Measurements from ENCODE around the gene ESRRA.
A peak's percentile ranks its signal among the peaks of the same experiment; 100 is the strongest.

ESRRA gene

DNA sequence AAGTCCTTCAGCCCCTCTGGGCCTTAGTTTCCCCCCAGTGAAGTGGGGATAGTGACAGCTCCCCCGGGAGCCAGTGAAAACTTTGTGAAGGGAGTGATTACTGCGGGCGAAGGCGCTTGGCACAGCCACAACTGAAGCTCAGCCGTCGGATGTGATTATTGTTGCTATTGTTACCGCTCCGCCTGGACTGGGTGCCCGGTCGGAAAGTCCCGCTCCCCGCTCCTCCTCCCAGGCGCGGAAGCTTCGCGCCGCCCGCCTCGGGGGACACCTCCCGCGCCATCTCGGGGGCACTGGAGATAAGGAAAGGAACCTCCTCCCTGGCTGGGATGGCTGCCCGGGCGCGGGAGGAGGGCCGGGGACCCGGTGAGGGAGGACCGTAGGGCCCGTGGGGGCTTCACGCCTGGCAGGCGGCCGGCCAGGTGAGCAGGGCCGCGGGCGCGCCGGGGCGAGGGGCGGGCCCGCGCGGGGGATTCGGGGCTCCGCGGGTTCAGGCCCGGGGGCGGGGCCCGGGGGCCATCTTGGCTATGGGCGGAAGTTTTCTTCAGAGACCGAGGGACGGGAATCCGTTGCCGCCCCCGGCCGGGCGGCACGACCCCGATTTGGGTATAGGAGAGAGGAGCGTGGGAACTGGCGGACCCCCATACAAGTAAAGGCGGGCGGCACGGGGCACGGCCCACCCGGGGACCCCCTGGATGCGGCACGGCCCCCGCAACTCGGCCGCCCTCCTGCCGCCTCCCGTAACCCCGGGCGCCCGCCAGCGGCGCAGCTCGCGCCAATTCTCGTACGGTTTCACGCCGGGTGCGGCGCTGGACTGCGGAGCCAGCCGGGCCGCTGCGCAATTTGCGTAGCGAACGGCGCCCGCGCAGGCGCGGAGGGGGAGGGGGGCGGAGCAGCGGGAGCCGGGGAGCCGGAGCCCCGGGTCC lies 20.1 kb upstream of the ESRRA start, which contains the start of gene GPR137:
TSS of gene GPR137 (plus strand) at position 887 of the 923 bp plus-strand sequence. CDS start 677 bp downstream, outside the sequence.
- peak; percentile 64 for DNase-seq (ENCODE audit: low read depth)
- no peak for TF ChIP-seq CTCF (IDR thresholded peaks at IDR 0.05; ENCODE audit: low read length, missing control alignments)
- H3K4me3 ChIP-seq (replicated peaks; ENCODE audit: low read depth, low read length), result peak within 1 kb of the TSS; percentile 75

DNA sequence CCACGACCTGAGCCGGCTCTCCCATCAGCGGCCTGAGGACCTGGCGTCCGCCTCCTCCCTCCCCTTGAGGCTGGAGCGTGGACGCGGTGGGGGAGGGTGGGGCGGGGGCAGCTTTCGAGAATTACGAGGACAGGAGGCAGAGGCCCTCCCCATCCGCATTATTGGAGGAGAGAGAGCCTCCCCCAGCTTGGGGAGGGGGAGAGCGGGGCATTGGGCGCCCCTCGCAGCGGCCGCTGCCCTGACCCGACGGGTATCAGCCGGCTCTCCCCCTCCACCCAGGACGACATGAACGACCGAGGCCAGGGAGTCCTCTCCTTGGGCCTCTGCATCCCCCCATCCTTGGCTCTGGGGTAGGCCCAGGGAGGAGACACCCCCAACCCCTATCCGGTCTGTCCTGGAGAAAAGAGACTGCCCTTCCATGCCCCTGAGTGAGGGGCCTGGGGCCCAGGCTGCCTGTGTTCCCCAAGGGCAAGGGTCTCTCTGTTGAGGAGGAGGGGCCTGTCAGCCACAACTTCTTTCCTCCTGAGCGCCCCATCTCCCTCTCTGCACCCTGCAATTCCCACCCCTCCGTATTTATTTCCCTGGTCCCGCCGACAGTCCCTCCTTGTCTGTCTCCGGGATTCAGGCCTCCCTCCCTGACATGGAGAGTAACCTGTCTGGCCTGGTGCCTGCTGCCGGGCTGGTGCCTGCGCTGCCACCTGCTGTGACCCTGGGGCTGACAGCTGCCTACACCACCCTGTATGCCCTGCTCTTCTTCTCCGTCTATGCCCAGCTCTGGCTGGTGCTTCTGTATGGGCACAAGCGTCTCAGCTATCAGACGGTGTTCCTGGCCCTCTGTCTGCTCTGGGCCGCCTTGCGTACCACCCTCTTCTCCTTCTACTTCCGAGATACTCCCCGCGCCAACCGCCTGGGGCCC lies 19.2 kb upstream of the ESRRA start:
- TF ChIP-seq CTCF (IDR thresholded peaks at IDR 0.05; ENCODE audit: low read length, missing control alignments), result peak; percentile 2
- peak overlapping the region; percentile 75 for H3K4me3 ChIP-seq (replicated peaks; ENCODE audit: low read depth, low read length)
- no peak for DNase-seq (ENCODE audit: low read depth)

- no peak overlapping the region for H3K4me3 ChIP-seq (replicated peaks; ENCODE audit: low read depth, low read length)
- no peak for TF ChIP-seq CTCF (IDR thresholded peaks at IDR 0.05; ENCODE audit: low read length, missing control alignments)
- no peak for DNase-seq (ENCODE audit: low read depth)
These were observed 18.5 kb upstream of the ESRRA start for GRCh38 chr11:64286801-64287159.

DNA sequence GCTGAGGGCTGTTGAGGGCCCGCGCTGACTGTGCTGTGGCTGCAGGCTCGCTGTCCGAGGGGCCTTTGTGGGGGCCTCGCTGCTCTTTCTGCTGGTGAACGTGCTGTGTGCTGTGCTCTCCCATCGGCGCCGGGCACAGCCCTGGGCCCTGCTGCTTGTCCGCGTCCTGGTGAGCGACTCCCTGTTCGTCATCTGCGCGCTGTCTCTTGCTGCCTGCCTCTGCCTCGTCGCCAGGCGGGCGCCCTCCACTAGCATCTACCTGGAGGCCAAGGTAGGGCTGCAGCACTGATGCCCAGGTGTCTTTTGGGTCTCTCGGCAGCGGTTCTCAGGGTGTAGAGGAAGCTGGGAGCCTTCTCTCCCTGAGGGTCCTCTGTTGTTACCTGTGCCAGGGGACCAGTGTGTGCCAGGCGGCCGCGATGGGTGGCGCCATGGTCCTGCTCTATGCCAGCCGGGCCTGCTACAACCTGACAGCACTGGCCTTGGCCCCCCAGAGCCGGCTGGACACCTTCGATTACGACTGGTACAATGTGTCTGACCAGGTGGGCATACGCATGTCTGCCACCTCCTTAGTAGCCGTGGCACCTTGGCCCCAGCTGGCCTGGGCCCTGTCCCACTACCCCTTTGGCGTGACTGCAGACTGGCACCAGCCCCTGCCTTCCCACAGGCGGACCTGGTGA lies 17.5 kb upstream of the ESRRA start:
- no peak for DNase-seq (ENCODE audit: low read depth)
- TF ChIP-seq CTCF (IDR thresholded peaks at IDR 0.05; ENCODE audit: low read length, missing control alignments), result no peak
- no peak overlapping the region for H3K4me3 ChIP-seq (replicated peaks; ENCODE audit: low read depth, low read length)

DNA sequence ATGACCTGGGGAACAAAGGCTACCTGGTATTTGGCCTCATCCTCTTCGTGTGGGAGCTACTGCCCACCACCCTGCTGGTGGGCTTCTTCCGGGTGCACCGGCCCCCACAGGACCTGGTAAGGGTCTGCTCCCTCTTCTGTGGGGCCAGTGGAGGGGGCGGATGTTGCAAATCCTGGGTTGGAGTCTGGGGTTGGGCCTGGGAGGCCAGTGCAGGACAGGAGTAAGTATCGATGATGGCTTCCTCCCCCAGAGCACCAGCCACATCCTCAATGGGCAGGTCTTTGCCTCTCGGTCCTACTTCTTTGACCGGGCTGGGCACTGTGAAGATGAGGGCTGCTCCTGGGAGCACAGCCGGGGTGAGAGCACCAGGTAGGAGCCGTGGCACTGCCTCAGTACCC lies 17.0 kb upstream of the ESRRA start:
- H3K4me3 ChIP-seq (replicated peaks; ENCODE audit: low read depth, low read length), result no peak overlapping the region
- DNase-seq (ENCODE audit: low read depth), result no peak
- TF ChIP-seq CTCF (IDR thresholded peaks at IDR 0.05; ENCODE audit: low read length, missing control alignments), result no peak

DNA sequence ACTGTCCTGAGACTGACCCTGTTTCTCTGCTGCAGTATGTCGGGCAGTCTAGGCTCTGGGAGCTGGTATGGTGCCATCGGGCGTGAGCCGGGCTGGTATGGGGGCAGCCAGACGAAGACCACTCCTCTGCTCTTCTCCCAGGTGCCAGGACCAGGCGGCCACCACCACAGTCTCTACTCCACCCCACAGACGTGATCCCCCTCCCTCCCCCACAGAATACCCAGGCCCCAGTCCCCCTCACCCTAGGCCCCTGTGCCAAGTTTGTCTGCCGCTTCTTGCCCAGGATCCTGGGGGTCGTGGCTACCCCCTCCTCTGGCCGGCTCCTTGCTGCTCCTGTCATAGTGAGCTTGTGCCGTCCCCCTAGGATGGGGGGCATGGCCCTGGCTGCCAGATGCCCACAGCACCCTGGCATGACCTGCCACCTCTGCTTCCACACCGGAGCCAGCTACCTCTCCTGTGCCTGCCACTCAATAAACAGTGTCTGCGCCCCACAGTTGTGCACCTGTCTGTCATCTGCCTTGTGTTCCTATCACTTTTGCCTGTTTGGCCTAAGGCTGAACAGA lies 16.2 kb upstream of the ESRRA start:
- no peak overlapping the region for H3K4me3 ChIP-seq (replicated peaks; ENCODE audit: low read depth, low read length)
- DNase-seq (ENCODE audit: low read depth), result no peak
- TF ChIP-seq CTCF (IDR thresholded peaks at IDR 0.05; ENCODE audit: low read length, missing control alignments), result no peak

Measured in fibroblast of pulmonary artery (primary cell).